Measurements from ENCODE around the gene PIK3R6.

The PIK3R6 gene

DNA sequence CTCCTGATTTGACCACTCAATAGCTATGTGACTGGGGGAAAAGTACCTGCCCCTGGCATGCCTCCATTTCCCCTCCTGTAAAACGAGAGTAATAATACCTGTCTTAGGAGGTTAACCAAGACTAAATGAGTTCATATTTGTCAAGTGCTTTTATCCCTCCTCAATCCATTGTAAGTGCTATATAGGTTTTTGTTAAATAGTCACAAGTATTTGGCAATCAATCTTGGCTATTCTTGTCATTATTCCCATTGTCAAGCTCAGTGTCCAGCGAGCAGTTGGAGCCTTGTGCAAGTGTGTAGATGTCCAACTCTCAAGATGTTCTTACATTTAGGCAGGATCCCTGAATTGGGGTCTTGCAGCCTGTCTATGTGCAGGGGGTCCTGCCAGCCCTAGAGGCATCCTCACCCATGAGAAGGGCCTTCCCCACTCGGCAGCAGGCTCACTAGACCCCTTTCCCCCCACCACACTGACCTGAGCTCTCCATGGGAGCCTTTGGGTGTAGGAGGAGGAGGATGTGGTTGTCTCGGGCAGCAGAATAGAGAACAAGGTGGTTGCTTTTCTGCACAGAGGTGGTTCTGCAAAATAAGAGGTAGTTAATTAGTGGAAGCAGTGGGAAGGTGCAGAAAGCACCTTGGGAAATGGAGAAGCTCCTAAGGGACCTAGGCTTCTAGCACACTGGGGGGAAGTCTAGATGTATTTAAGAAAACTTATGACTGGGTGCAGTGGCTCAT is 18.0 kb downstream of the PIK3R6 start:
- no peak for DNase-seq

GRCh38 chr17:8847891-8848290 is 19.6 kb downstream of the PIK3R6 start:
- DNase-seq, result no peak

DNA sequence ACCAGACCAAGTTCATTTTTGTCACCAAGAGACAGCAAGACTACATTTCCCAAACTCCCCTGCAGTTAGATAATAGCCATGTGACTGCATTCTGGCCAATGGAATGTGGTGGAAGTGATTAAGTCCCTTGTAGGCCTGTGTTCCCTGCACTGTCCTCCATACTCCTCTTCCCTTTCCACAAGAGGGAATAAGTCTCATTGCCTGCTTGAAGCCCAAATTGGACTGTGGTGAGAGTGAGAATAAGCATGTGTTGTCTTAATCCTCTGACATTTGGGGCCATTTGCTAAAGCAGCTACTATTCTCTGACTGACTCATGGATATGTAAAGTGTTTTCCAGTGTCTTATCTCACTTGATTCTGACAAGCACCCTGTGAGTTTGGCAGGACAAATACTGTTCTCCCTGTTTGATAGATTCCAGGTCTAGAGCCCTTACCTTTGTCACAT is 20.7 kb downstream of the PIK3R6 start:
- DNase-seq, result no peak

- no peak for DNase-seq
Observed at GRCh38 chr17:8844229-8845218, 22.9 kb downstream of the PIK3R6 start.

DNA sequence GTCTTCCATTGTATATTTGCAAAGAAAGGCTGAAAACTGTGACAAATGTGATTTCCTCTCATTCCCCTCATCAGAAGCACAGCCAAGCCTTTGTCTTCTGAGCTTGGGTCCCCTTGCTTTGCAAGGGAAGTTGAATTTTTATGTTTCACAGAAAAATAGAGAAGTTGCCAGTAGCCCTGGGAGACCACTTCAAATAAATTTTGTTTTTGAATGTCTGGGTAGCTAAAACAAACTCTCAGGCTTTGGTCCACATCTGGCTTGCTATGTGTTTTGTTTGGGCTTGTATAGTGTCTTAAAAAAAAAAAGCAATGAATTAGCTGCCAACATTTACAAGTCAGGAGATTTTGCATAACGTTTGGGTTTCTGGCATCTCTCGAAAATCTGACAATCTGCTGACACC is 24.1 kb downstream of the PIK3R6 start:
- DNase-seq, result no peak

- no peak for DNase-seq
Observed at GRCh38 chr17:8841844-8842243, 25.6 kb downstream of the PIK3R6 start.

- no peak for DNase-seq
Observed at GRCh38 chr17:8839410-8839935, 28.0 kb downstream of the PIK3R6 start.

GRCh38 chr17:8838551-8839095 is 28.9 kb downstream of the PIK3R6 start:
- no peak for DNase-seq

- DNase-seq, result no peak
Observed at GRCh38 chr17:8837563-8838075, 29.9 kb downstream of the PIK3R6 start.

DNA sequence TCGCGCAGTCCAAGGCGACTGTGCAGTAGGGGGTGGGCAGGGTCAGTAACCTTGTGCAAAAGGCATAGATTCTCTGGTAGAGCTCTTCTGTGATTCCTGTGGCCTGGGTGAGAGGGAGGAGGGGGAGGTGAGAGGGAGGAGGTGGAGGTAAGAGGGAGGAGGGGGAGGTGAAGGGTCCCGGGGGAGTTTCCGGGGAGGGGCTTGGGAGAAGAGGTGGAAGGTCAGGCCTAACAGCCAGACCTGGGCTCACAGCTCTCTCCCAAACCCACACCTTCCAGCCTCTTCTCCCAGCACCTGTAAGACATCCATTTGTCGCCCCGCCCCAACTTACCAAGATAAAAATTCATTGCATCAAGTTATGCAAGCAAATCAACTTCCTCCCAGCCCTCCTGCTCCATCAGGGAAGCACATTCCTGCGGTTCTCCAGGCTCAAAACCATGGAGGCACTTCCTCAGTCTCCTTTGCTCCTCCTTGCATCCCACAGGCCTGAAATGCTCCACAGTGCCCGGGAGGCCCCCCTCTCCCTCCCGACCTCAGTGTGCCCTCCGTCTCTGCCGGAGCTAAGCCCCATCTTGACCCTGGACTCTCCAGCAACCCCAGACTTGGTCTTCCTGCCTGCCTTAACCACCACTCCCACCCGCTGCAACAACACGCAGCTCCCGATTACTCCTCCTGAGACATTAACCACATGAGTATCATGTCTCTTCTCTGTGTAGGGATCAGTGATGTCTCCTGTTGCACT is 30.5 kb downstream of the PIK3R6 start:
- no peak for DNase-seq

DNA sequence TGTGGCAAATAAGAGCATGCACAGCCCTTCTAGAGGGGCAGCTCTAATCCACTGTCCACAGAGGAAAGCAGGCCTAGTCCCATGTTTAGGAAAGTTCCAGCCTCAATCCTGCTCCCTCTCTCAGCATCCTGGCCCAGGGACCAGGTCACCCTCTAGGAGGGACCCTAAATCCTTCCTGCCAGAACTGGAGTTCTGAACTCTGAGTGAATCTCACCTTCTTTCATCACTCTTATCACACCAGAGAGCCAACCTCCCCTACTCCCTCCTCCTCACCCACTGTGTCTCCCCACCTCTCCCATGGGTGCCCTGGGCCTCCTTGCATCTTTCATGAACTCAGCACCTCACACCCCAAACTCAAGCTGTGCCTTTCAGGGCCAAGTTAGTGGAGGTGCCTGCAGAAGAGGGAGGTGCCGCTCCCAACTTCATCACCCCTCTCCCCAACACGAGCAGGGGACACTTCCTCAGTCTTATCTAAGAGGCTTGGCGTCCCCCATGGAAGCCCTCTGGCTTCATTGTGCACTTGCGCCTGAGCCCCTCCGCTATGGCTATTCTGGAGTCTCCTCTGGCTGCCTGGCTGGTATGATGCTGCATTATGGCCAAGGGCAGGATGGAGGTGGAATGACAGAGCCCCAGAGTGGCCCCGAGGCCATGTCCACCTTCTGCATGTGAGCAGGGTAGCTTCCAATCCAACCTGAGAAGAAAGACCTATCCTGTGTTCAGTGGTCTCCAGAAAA is 31.7 kb downstream of the PIK3R6 start:
- no peak for DNase-seq

- DNase-seq, result no peak
Observed at GRCh38 chr17:8835106-8835505, 32.4 kb downstream of the PIK3R6 start.

DNA sequence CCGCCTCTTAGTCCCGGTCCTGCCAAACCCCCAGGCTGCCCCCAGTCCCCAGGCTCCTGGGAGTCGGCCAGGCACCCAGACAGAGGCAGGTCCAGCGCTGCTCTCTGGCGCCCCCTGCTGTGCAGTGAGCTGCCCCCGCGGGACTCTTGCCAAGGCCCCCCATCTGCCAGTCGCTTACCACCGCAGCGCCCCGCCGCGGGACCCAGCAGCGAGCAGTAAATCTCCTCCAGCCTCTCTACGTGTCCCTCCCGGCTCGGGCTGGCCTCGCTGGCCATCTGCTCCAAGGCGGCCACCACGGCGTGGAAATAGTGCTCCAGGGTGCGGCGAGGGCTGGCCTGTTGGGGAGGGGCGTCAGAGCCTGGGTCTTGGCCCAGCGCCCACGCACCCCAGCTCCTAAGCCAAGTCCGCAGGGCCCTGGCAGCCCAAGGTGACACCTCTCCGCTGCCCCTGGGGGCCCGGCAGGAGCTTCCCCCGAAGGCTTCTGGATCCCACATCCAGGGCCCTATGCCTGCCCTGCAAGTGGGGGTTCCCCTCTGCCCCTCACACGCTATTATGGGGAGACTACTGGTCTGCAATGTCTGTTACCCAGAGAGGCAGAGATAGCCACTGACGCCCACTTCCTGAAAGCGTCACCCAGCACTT is 34.6 kb downstream of the PIK3R6 start:
- no peak for DNase-seq

- DNase-seq, result no peak
Observed at GRCh38 chr17:8831234-8831849, 36.1 kb downstream of the PIK3R6 start.

- DNase-seq, result no peak
Observed at GRCh38 chr17:8830141-8830540, 37.3 kb downstream of the PIK3R6 start.

GRCh38 chr17:8829036-8829941 is 38.2 kb downstream of the PIK3R6 start:
- no peak for DNase-seq

- no peak for DNase-seq
Observed at GRCh38 chr17:8828517-8828875, 39.0 kb downstream of the PIK3R6 start.

DNA sequence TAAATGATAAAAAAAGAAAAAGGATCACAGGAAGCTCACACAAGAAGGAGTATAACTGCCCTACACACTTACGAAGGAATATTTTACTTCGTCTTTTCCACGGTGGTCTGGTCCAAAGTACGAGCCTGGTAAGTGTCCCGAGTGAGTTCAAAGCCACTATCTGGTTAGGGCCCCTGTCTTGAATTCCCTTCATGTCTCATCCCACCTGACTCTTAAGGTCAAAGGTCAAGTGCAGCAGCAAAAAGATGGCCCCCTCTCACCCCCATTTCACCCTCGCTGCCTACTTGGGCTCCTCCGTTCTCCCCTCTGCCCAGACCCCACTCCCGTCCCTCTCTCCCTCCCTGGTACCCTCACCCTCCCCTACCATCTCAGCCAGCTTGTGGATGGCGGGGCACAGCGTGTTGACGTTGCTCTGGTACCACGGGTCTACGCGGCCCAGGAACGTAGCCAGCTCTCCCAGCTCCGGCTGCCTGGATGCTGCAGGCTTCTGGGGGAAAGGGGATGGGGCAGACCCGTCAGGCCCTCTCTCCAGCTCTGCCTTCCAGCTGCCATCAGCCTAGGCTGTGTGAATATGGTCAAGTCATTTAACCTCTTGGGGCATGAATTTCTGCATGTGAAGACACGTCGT is 40.6 kb downstream of the PIK3R6 start:
- no peak for DNase-seq

- DNase-seq, result no peak
Observed at GRCh38 chr17:8825802-8826201, 41.7 kb downstream of the PIK3R6 start.
